Thyroid gland (tissue), 4 donors: ENCODE results near the gene POU2AF1.

ENCODE experiments used
- CTCF ChIP-seq, 6 experiments: fragments of 200-600 bp in 3 of 6; fragments of 450-650 bp in 3 of 6; sonication (generic) in 3 of 6; IDR thresholded peaks; one replicate each; pipeline ENCODE4 v1.5.1; 2016 to 2019; ENCODE audit warnings: antibody characterized with exemption in 6 of 6, mild to moderate bottlenecking in 2 of 6, inconsistent platforms in 1 of 6, moderate library complexity in 1 of 6
- POLR2A ChIP-seq, 2 donors: fragments of 450-650 bp; IDR thresholded peaks; one replicate each; pipeline ENCODE4 v1.6.1; 2017; ENCODE audit warnings: antibody characterized with exemption in 2 of 2, mild to moderate bottlenecking in 2 of 2, moderate library complexity in 1 of 2

GRCh38 chr11:111310088-111310487 lies 69.0 kb downstream of the POU2AF1 start:
- TF ChIP-seq CTCF (IDR thresholded peaks at IDR 0.05) (no peak), POLR2A (IDR thresholded peaks at IDR 0.05) (no peak)
